Stimulated activated CD8-positive, alpha-beta memory T cell treated with anti-CD3 and anti-CD28 coated beads, Interleukin-15, amount 100 ng/mL, for 4 hours (primary cell): Measurements from ENCODE around the gene GLIPR1L2.

Experiments
- DNase-seq, 2 donors: peaks; one replicate each; pipeline ENCODE4 v3.0.0-alpha.2; 2020; ENCODE audit warnings: low read depth in 2 of 2

GLIPR1L2 gene

GRCh38 chr12:75477137-75477536 is 86.2 kb downstream of the GLIPR1L2 start:
- no peak for DNase-seq

DNA sequence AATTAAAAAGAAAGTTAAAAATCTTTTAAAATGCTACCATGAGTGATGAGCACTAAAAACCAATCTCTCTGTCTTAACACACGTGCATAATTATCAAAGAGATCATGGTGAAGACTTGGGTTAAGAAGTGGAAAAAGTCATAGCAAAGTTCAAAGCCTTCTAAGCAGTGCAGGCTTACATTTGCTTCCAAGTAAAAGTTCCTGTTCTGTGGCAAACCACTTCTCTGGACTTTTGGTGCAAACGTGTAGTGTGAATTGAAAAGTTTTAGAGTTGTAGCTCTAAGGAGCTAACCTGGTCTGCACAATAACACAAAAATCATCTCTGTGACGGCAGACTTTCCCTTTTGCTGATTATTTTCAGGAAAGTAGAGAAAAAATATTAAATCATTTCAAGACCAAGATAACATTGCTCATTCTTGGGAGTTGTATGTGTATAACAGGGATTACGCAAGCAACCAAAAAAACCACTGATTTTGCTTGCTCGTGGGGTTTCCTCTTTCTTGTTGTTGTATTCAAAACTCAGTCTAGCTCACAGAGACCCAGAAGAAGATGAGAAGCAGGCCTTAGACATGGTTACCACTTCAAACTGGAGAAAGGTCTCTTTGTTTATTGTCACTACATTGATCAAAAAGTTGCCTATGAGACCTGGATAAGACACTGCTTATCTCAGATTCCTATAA is 87.4 kb downstream of the GLIPR1L2 start:
- no peak for DNase-seq

- DNase-seq, result no peak
Measured at GRCh38 chr12:75479963-75480461, 89.1 kb downstream of the GLIPR1L2 start.

DNA sequence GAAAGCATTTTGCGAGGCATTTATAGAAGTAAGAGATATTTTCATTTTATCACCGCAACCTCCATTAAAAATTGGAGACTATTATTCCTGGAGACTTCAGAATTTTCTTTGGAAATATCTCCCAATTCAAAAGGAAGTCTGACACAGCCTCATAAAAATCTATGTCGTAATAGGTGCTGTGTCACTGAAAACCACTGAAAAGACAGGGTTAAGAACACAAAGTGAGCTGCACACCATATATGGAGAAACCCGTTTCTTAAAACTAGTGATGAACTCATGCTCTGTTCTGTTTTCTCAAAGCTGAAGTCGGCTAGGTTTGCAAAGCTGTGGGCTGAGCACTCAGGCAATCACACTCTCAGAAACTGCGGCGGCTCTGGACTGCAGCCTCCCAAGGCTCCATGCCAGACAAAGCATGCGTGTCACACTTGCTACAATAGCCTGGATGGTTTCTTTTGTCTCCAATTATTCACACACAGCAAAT is 89.6 kb downstream of the GLIPR1L2 start, which contains the start of gene GLIPR1:
GLIPR1 (plus strand) TSS at position 287 of the 481 bp plus-strand sequence; CDS start at position 413, 126 bp downstream.
- peak; percentile 36 to 47 for DNase-seq

- no peak for DNase-seq
Measured at GRCh38 chr12:75481013-75481705, 90.3 kb downstream of the GLIPR1L2 start.

DNA sequence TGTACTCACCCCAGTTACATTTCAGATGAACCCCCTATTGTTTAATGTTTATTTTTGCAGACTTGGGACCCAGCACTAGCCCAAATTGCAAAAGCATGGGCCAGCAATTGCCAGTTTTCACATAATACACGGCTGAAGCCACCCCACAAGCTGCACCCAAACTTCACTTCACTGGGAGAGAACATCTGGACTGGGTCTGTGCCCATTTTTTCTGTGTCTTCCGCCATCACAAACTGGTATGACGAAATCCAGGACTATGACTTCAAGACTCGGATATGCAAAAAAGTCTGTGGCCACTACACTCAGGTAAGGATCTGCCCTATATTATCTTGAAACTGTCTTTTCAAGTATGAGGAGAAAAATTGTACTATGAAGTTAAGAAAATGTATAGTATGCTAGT is 90.9 kb downstream of the GLIPR1L2 start:
- DNase-seq, result no peak
